ENCODE data around the gene UBE2C. TPM values are rescaled to one million over a fixed set of nuclear protein-coding genes. Genes with fewer than 3 reads are reported as not detected.

Gene UBE2C
- total RNA-seq, 2 experiments from 2014 or later: 0.52 to 0.64 TPM

DNA sequence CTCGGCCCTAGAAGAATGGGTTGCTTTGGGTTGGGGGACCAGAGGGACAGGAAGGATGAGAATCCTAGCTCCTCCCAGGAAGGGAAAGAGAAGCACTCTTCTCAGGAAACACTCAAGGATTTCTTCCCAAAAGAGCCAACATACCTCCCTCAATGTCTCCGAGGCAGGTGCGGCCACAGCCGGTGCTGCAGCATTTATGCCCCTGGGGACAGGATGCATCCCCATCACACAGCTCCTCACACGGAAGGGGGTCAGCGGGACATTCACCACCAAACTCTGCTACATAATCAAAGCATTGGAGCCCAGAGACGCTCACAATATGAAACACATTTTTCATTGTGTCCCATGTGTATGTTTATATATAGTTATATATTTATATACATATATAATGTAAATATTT is 35.5 kb upstream of the UBE2C start:
- ChIA-PET CTCF (no interaction called here), POLR2A (no interaction called here)
- H3K9me3 ChIP-seq (ENCODE audit: control insufficient read depth in 1 of 2, insufficient read depth in 1 of 2, low read length in 2 of 2): no peaks in the 10 kb centered on the region
- intact Hi-C loops (cut with DNase I, micrococcal nuclease): no loop called here
- no peaks in the 10 kb centered on the region for H3K9me3 Mint-ChIP-seq
- peaks cover 20% of the 10 kb centered on the region for H3K27me3 Mint-ChIP-seq
- no peak overlapping the region for H3K27ac ChIP-seq (ENCODE audit: low read depth in 1 of 2, low read length in 2 of 2)
- H3K36me3 ChIP-seq (ENCODE audit: insufficient read depth, low read length): no peaks in the 10 kb centered on the region
- H3K27me3 ChIP-seq (ENCODE audit: control insufficient read depth in 1 of 2, insufficient read depth in 2 of 2, low read length in 2 of 2): peaks cover 6 to 8% of the 10 kb centered on the region in 2 experiments
- TF ChIP-seq, protein P1, sequence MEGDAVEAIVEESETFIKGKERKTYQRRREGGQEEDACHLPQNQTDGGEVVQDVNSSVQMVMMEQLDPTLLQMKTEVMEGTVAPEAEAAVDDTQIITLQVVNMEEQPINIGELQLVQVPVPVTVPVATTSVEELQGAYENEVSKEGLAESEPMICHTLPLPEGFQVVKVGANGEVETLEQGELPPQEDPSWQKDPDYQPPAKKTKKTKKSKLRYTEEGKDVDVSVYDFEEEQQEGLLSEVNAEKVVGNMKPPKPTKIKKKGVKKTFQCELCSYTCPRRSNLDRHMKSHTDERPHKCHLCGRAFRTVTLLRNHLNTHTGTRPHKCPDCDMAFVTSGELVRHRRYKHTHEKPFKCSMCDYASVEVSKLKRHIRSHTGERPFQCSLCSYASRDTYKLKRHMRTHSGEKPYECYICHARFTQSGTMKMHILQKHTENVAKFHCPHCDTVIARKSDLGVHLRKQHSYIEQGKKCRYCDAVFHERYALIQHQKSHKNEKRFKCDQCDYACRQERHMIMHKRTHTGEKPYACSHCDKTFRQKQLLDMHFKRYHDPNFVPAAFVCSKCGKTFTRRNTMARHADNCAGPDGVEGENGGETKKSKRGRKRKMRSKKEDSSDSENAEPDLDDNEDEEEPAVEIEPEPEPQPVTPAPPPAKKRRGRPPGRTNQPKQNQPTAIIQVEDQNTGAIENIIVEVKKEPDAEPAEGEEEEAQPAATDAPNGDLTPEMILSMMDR (IDR thresholded peaks at IDR 0.05): no peak
- no peaks in the 10 kb centered on the region for H3K4me1 ChIP-seq (ENCODE audit: insufficient read depth, low read length)
- H3K4me1 Mint-ChIP-seq (ENCODE audit: low read depth): no peaks in the 10 kb centered on the region
- ATAC-seq (ENCODE audit: poor library complexity): no peak
- H3K4me3 ChIP-seq (ENCODE audit: low read length): no peak overlapping the region
- no peak overlapping the region for H3K4me3 Mint-ChIP-seq
- H3K36me3 Mint-ChIP-seq (ENCODE audit: low read depth): no peaks in the 10 kb centered on the region
- DNase-seq: no peak
- H3K27ac Mint-ChIP-seq: no peak overlapping the region

DNA sequence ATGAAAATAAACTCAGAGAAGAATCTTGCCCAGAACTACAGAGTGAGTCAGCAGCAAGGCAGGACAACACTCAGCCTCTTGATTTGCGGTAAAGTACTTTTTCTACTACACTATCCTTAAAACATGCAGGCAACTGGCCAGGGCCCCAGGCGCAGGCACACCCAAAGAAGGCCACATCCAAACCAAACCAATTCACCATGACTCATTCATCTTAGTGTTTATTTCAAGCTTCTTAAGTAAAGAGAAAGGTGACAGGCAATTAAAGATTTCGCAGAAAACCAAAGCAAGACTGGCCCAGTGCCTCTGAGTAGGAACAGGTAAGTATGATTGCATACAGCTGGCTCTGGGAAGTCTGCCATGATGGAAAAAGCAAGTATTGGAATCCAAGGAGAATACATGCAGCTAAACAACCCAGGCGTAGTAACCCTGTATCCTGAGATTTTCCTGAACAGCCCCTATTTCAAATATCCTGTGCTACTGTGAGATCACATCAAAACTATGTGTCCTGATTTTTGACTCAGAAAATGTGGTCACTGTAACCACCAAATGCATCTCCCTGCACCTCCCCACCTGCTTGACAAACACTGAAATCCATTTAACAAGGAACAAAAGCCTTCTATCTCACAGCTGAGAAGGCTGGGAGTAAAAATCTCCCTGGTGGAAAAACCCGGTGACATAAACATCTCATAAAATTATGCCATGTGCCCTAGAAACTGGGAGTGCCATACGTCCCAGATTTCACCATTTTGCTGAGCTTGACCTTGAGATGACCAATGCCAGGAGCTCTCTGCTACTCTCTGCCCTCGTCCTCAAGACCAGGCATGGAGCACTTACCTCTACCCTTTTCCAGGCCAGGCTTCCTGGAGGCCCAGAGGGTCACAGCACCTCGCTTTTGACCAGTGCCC is 33.2 kb upstream of the UBE2C start:
- Mint-ChIP-seq H3K36me3 (ENCODE audit: low read depth) (no peaks in the 10 kb centered on the region), H3K4me3 (no peak overlapping the region), H3K27ac (no peak overlapping the region), H3K9me3 (no peaks in the 10 kb centered on the region), H3K27me3 (peaks cover 20% of the 10 kb centered on the region), H3K4me1 (ENCODE audit: low read depth) (no peaks in the 10 kb centered on the region)
- TF ChIP-seq, protein P1 (IDR thresholded peaks at IDR 0.05): no peak
- Histone ChIP-seq H3K4me3 (ENCODE audit: low read length) (no peak overlapping the region), H3K36me3 (ENCODE audit: insufficient read depth, low read length) (no peaks in the 10 kb centered on the region), H3K9me3 (ENCODE audit: control insufficient read depth in 1 of 2, insufficient read depth in 1 of 2, low read length in 2 of 2) (no peaks in the 10 kb centered on the region), H3K4me1 (ENCODE audit: insufficient read depth, low read length) (peaks cover 5% of the 10 kb centered on the region), H3K27me3 (ENCODE audit: control insufficient read depth in 1 of 2, insufficient read depth in 2 of 2, low read length in 2 of 2) (peaks cover 3 to 6% of the 10 kb centered on the region in 2 experiments), H3K27ac (ENCODE audit: low read depth in 1 of 2, low read length in 2 of 2) (no peak overlapping the region)
- CTCF ChIA-PET: interaction anchor here (0.6 kb wide), 1 partner anchor 467 kb away, joined by 3 read pairs; no protein-coding TSS in a partner anchor
- intact Hi-C loops (cut with DNase I, micrococcal nuclease): no loop called here
- DNase-seq (no peak), ATAC-seq (ENCODE audit: poor library complexity) (no peak)
- POLR2A ChIA-PET: no interaction called here

DNA sequence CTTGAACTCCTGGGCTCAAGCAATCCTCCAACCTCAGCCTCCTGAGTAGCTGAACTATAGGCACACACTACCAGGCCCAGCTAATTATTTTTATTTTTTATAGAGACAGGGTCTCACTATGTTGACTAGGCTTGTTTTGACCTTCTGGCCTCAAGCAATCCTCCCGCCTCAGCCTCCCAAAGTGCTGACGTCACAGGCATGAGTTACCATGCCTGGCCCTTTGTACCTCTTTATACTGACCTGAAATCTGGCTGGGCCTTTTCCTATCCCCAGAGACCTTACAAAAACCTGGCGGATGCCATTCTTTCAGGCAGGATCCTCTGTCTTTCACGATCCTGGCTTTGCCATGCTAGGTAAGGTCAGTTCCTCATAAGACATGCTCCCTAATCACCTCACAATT is 32.3 kb upstream of the UBE2C start:
- ATAC-seq (ENCODE audit: poor library complexity): no peak
- no peak for DNase-seq
- Mint-ChIP-seq H3K9me3 (no peaks in the 10 kb centered on the region), H3K4me3 (no peak overlapping the region), H3K4me1 (ENCODE audit: low read depth) (no peaks in the 10 kb centered on the region), H3K27ac (no peak overlapping the region), H3K27me3 (peaks cover 16% of the 10 kb centered on the region), H3K36me3 (ENCODE audit: low read depth) (no peaks in the 10 kb centered on the region)
- H3K4me1 ChIP-seq (ENCODE audit: insufficient read depth, low read length): peaks cover 5% of the 10 kb centered on the region
- H3K27me3 ChIP-seq (ENCODE audit: control insufficient read depth in 1 of 2, insufficient read depth in 2 of 2, low read length in 2 of 2): peaks cover under 1 to 6% of the 10 kb centered on the region in 2 experiments
- TF ChIP-seq, protein P1 (IDR thresholded peaks at IDR 0.05): no peak
- POLR2A ChIA-PET: no interaction called here
- intact Hi-C loops (cut with DNase I, micrococcal nuclease): no loop called here
- no peaks in the 10 kb centered on the region for H3K9me3 ChIP-seq (ENCODE audit: control insufficient read depth in 1 of 2, insufficient read depth in 1 of 2, low read length in 2 of 2)
- CTCF ChIA-PET: interaction anchor here (0.6 kb wide), 1 partner anchor 468 kb away, joined by 3 read pairs; no protein-coding TSS in a partner anchor
- no peak overlapping the region for H3K27ac ChIP-seq (ENCODE audit: low read depth in 1 of 2, low read length in 2 of 2)
- no peak overlapping the region for H3K4me3 ChIP-seq (ENCODE audit: low read length)
- no peaks in the 10 kb centered on the region for H3K36me3 ChIP-seq (ENCODE audit: insufficient read depth, low read length)
